Neutrophil (primary cell): Measurements from ENCODE around the gene ATG101.
"Not testable (repeated sequence)": the region's sequence is repeated elsewhere in the genome, so short reads cannot be mapped to it uniquely, and the experiment has no call there.

Experiments
- H3K27ac ChIP-seq: fragments of 200-600 bp; sonication (generic); 2 replicates; pipeline ENCODE4 v1.5.1; 2016; ENCODE audit warnings: mild to moderate bottlenecking, moderate library complexity
- H3K27me3 ChIP-seq: fragments of 200-600 bp; sonication (generic); 2 replicates; pipeline ENCODE4 v1.6.0; 2016; ENCODE audit warnings: mild to moderate bottlenecking
- H3K36me3 ChIP-seq: fragments of 200-600 bp; sonication (generic); 2 replicates; pipeline ENCODE4 v1.5.1; 2017
- H3K4me1 ChIP-seq, 2 experiments: fragments of 200-600 bp in 1 of 2; sonication (generic) in 1 of 2; 1 replicate in 1 of 2; 2 replicates in 1 of 2; pipeline versions ENCODE4 v1.5.1 to v1.6.1; 2013 to 2016; ENCODE audit warnings: low read depth in 1 of 2, low read length in 1 of 2, mild to moderate bottlenecking in 1 of 2, moderate library complexity in 1 of 2; ENCODE audit not compliant: control insufficient read depth in 1 of 2, insufficient read depth in 1 of 2
- H3K4me3 ChIP-seq, 2 experiments: fragments of 200-600 bp in 1 of 2; sonication (generic) in 1 of 2; 1 replicate in 1 of 2; 2 replicates in 1 of 2; pipeline ENCODE4 v1.5.1; 2013 to 2016; ENCODE audit warnings: low read depth in 1 of 2, low read length in 1 of 2, mild to moderate bottlenecking in 1 of 2, moderate library complexity in 1 of 2
- H3K9me3 ChIP-seq: fragments of 200-600 bp; sonication (generic); 2 replicates; pipeline ENCODE4 v1.5.1; 2016
- CTCF ChIP-seq: fragments of 200-600 bp; sonication (generic); IDR thresholded peaks from 2 replicates; pipeline ENCODE4 v1.5.1; 2016; ENCODE audit warnings: antibody characterized with exemption

ATG101 gene

GRCh38 chr12:52096332-52097044 lies 26.7 kb downstream of the ATG101 start:
- H3K4me3 ChIP-seq, result no peak overlapping the region
- H3K27ac ChIP-seq, result no peak overlapping the region
- no peaks in the 10 kb centered on the region for H3K4me1 ChIP-seq
- no peaks in the 10 kb centered on the region for H3K36me3 ChIP-seq
- no peaks in the 10 kb centered on the region for H3K9me3 ChIP-seq
- H3K27me3 ChIP-seq, result peaks cover 61% of the 10 kb centered on the region
- TF ChIP-seq CTCF, result no peak

GRCh38 chr12:52097045-52097666 lies 27.4 kb downstream of the ATG101 start:
- Histone ChIP-seq H3K4me3 (no peak overlapping the region), H3K27me3 (peaks cover 61% of the 10 kb centered on the region), H3K36me3 (no peaks in the 10 kb centered on the region), H3K27ac (no peak overlapping the region), H3K4me1 (no peaks in the 10 kb centered on the region), H3K9me3 (no peaks in the 10 kb centered on the region)
- no peak for TF ChIP-seq CTCF

GRCh38 chr12:52104431-52105089 lies 34.8 kb downstream of the ATG101 start:
- not testable (repeated sequence) for H3K4me1 ChIP-seq, H3K4me3 ChIP-seq, H3K27ac ChIP-seq, H3K9me3 ChIP-seq, H3K36me3 ChIP-seq
- H3K27me3 ChIP-seq, result peaks cover 91% of the 10 kb centered on the region

- H3K4me1 ChIP-seq, H3K36me3 ChIP-seq, H3K4me3 ChIP-seq, H3K9me3 ChIP-seq, H3K27ac ChIP-seq: not testable (repeated sequence)
- peaks cover 91% of the 10 kb centered on the region for H3K27me3 ChIP-seq
These were observed 46.7 kb downstream of the ATG101 start for GRCh38 chr12:52116222-52117125.

- not testable (repeated sequence) for H3K27ac ChIP-seq, H3K4me3 ChIP-seq, H3K9me3 ChIP-seq, H3K4me1 ChIP-seq, H3K36me3 ChIP-seq
- H3K27me3 ChIP-seq, result peaks cover 93% of the 10 kb centered on the region
These were observed 48.2 kb downstream of the ATG101 start for GRCh38 chr12:52117806-52118475.

- peaks cover 86% of the 10 kb centered on the region for H3K27me3 ChIP-seq
- H3K36me3 ChIP-seq, result no peaks in the 10 kb centered on the region
- no peak for TF ChIP-seq CTCF
- no peak overlapping the region for H3K27ac ChIP-seq
- no peak overlapping the region for H3K4me3 ChIP-seq
- no peaks in the 10 kb centered on the region for H3K9me3 ChIP-seq
- H3K4me1 ChIP-seq, result no peaks in the 10 kb centered on the region
These were observed 49.8 kb downstream of the ATG101 start for GRCh38 chr12:52119398-52120254.
